Endothelial cell of umbilical vein (primary cell): ENCODE data around the gene TAF5L. TPM values are rescaled to one million over a fixed set of nuclear protein-coding genes. Genes with fewer than 3 reads are reported as not detected.

Source experiments
- BruUV-seq: library from RNA; stranded (reverse); fragments of 400-500 nt; replicated peaks from 2 replicates; lab custom pipeline; 2021; lab: Mats Ljungman, UMichigan
- CTCF ChIA-PET: fragments of 300-600, 350-600 bp; sonication (Branson Sonifier 250); formaldehyde crosslinking; loops from one replicate; lab custom pipeline; 2021; ENCODE audit warnings: antibody characterized with exemption, inconsistent platforms; lab: Charles Lee
- POLR2A ChIA-PET: fragments of 300-600, 350-600 bp; sonication (Branson Sonifier 250); formaldehyde crosslinking; loops from one replicate; lab custom pipeline; 2021; ENCODE audit warnings: antibody characterized with exemption, inconsistent platforms; lab: Charles Lee
- DNase-seq: peaks from one replicate; pipeline ENCODE4 v3.0.0-alpha.2; 2011; ENCODE audit warnings: low read depth, low spot score
- FAIRE-seq: peaks from 2 replicates; lab custom pipeline; 2011; peaks lifted over from hg19 to GRCh38; lab: Jason Lieb, UNC
- H2AFZ ChIP-seq: 2 replicates; pipeline ENCODE4 v1.6.0; 2012; ENCODE audit warnings: low read depth, low read length, control low read depth, inconsistent platforms
- H3K27ac ChIP-seq: 2 replicates; pipeline ENCODE4 v1.5.1; 2011; ENCODE audit warnings: low read depth, mild to moderate bottlenecking, control low read depth, low read length, moderate library complexity; ENCODE audit not compliant: insufficient read depth
- H3K27me3 ChIP-seq, 2 experiments: 2 replicates each; pipeline versions ENCODE4 v1.6.0 to v1.6.1; 2011; ENCODE audit warnings: low read length in 2 of 2, mixed read lengths in 1 of 2; ENCODE audit not compliant: control insufficient read depth in 2 of 2, insufficient read depth in 2 of 2
- H3K36me3 ChIP-seq, 2 experiments: 2 replicates in 1 of 2; 3 replicates in 1 of 2; pipeline ENCODE4 v1.5.1; 2011; ENCODE audit warnings: low read length in 2 of 2, mild to moderate bottlenecking in 1 of 2, moderate library complexity in 1 of 2; ENCODE audit not compliant: control insufficient read depth in 2 of 2, insufficient read depth in 2 of 2; ENCODE audit errors: extremely low read depth in 1 of 2
- H3K4me1 ChIP-seq: 3 replicates; pipeline ENCODE4 v1.5.1; 2011; ENCODE audit warnings: mild to moderate bottlenecking, low read length; ENCODE audit not compliant: control insufficient read depth, insufficient read depth; ENCODE audit errors: extremely low read depth
- H3K4me2 ChIP-seq: 2 replicates; pipeline ENCODE4 v1.6.1; 2011; ENCODE audit warnings: low read length, control low read depth, mixed read lengths; ENCODE audit not compliant: insufficient read depth
- H3K4me3 ChIP-seq, 3 experiments: fragments of 200-600 bp in 1 of 3; sonication (generic), shearing (Covaris generic) in 1 of 3; replicated peaks in 1 of 3; 2 replicates each; pipeline ENCODE4 v1.5.1; 2011 to 2016; ENCODE audit warnings: control low read depth in 3 of 3, low read length in 3 of 3, mild to moderate bottlenecking in 2 of 3, inconsistent platforms in 1 of 3, low read depth in 1 of 3, moderate library complexity in 1 of 3; ENCODE audit not compliant: insufficient read depth in 1 of 3
- H3K79me2 ChIP-seq: 2 replicates; pipeline ENCODE4 v1.6.0; 2012; ENCODE audit warnings: low read length, inconsistent platforms; ENCODE audit not compliant: control insufficient read depth, insufficient read depth
- H3K9ac ChIP-seq: replicated peaks from 2 replicates; pipeline ENCODE3; 2011; ENCODE audit warnings: low read length, control low read depth; ENCODE audit not compliant: insufficient read depth; ENCODE audit errors: extremely low read depth
- H3K9me1 ChIP-seq: replicated peaks from 3 replicates; pipeline ENCODE4 v1.6.0; 2011; ENCODE audit warnings: mild to moderate bottlenecking, low read length; ENCODE audit not compliant: control insufficient read depth, insufficient read depth; ENCODE audit errors: extremely low read depth
- H3K9me3 ChIP-seq: replicated peaks from 2 replicates; pipeline ENCODE4 v1.5.1; 2012; ENCODE audit warnings: low read length, inconsistent platforms; ENCODE audit not compliant: control insufficient read depth, insufficient read depth
- H4K20me1 ChIP-seq: replicated peaks from 2 replicates; pipeline ENCODE3; 2011; ENCODE audit warnings: mild to moderate bottlenecking, low read length; ENCODE audit not compliant: control insufficient read depth, insufficient read depth; ENCODE audit errors: extremely low read depth
- EZH2 ChIP-seq: IDR thresholded peaks from 2 replicates; pipeline ENCODE4 v1.6.1; 2012; ENCODE audit warnings: borderline replicate concordance, low read depth, mild to moderate bottlenecking, moderate library complexity, low read length, inconsistent platforms; ENCODE audit not compliant: severe bottlenecking
- FOS ChIP-seq: IDR thresholded peaks from 2 replicates; pipeline ENCODE4 v1.6.1; 2011; ENCODE audit warnings: mild to moderate bottlenecking, low read length, moderate library complexity, borderline replicate concordance; ENCODE audit not compliant: insufficient read depth
- GATA2 ChIP-seq: IDR thresholded peaks from 2 replicates; pipeline ENCODE4 v1.7.0; 2011; ENCODE audit warnings: low read depth, mild to moderate bottlenecking, moderate library complexity, mixed read lengths, low read length; ENCODE audit not compliant: insufficient read length, insufficient read depth
- JUN ChIP-seq: IDR thresholded peaks from 2 replicates; pipeline ENCODE4 v1.6.1; 2011; ENCODE audit warnings: borderline replicate concordance, low read depth; ENCODE audit not compliant: insufficient read length, insufficient read depth
- MYC ChIP-seq: IDR thresholded peaks from one replicate; pipeline ENCODE4 v1.6.1; 2011; ENCODE audit warnings: mild to moderate bottlenecking, low read depth, low read length
- POLR2A ChIP-seq: IDR thresholded peaks from 2 replicates; pipeline ENCODE4 v1.6.1; 2012; ENCODE audit warnings: low read depth, mild to moderate bottlenecking, control low read depth, low read length
- POLR2AphosphoS5 ChIP-seq: IDR thresholded peaks from 2 replicates; pipeline ENCODE4 v1.6.1; 2012; ENCODE audit warnings: low read depth, mild to moderate bottlenecking, control low read depth, low read length, moderate library complexity; ENCODE audit not compliant: insufficient read depth
- dilution Hi-C: fragments of 300-500 bp; cut with MboI; formaldehyde crosslinking; loops from one replicate; pipeline ENCODE4 v1.15.0; 2019; ENCODE audit warnings: low sequenced_read_pairs; ENCODE audit not compliant: extremely low pct_ligation_motif_present
- intact Hi-C: fragments of 100-400 bp; cut with micrococcal nuclease; formaldehyde crosslinking; loops from one replicate; pipeline ENCODE4 v1.10.0; 2022
- polyA plus RNA-seq, 4 experiments: library from polyadenylated mRNA; depleted of rRNA in 3 of 4; stranded (reverse) in 3 of 4; unstranded in 1 of 4; fragments of >200 nt; gene quantifications; 2 replicates each; pipeline versions ENCODE4 v1.2.1 to v1.2.3, GENCODE V29; 2011 to 2012; ENCODE audit warnings: missing spikeins in 1 of 4
- total RNA-seq: library from RNA; stranded (reverse); gene quantifications from 2 replicates; pipeline ENCODE4 v1.2.3, GENCODE V29; 2021
- TF ChIP-seq, protein P1 (sequence below), 2 donors: IDR thresholded peaks; 1 replicate in 1 of 2; 2 replicates in 1 of 2; pipeline ENCODE4 v1.5.1; 2011; ENCODE audit warnings: low read length in 2 of 2, mild to moderate bottlenecking in 2 of 2, moderate library complexity in 2 of 2, control low read depth in 1 of 2, inconsistent platforms in 1 of 2, low read depth in 1 of 2; ENCODE audit not compliant: insufficient read depth in 1 of 2; ENCODE audit errors: extremely low read depth in 1 of 2
- TF ChIP-seq, protein P2 (sequence below): IDR thresholded peaks from 2 replicates; pipeline ENCODE4 v1.6.1; 2011; ENCODE audit not compliant: insufficient read depth, insufficient read length

TAF5L gene
- total and polyA plus RNA-seq, 2 donors (not counting 3 experiments of a cell fraction or from before 2014, with no cell fraction given) = 21.1 to 24.8 TPM

DNA sequence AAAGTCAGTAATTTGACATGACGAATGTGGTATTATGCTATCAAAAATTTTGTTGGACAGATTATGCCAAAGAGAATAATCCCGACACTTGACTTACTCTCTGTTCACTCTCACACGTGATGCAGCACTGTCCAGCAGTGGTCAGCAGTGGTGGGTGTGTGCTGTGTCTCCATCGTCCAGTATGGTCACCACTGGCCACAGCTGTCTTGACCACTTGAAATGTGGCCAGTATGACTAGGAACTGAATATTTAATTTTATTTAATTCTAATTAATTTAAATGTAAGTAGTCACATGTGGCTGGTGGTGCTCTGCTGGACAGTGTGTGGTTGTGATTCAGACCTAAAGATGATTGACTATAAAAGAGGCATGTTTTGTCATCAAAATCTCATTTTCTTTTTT, 24.1 kb upstream of the TAF5L start:
- CTCF ChIA-PET = interaction anchor here (1.5 to 2.2 kb wide), 2 partner anchors 11 kb away, joined by 5 to 6 read pairs; no protein-coding TSS in a partner anchor
- TF ChIP-seq POLR2AphosphoS5 (no peak), JUN (no peak), MYC (no peak), EZH2 (no peak), GATA2 (no peak), FOS (no peak), POLR2A (no peak)
- TF ChIP-seq, protein P1, sequence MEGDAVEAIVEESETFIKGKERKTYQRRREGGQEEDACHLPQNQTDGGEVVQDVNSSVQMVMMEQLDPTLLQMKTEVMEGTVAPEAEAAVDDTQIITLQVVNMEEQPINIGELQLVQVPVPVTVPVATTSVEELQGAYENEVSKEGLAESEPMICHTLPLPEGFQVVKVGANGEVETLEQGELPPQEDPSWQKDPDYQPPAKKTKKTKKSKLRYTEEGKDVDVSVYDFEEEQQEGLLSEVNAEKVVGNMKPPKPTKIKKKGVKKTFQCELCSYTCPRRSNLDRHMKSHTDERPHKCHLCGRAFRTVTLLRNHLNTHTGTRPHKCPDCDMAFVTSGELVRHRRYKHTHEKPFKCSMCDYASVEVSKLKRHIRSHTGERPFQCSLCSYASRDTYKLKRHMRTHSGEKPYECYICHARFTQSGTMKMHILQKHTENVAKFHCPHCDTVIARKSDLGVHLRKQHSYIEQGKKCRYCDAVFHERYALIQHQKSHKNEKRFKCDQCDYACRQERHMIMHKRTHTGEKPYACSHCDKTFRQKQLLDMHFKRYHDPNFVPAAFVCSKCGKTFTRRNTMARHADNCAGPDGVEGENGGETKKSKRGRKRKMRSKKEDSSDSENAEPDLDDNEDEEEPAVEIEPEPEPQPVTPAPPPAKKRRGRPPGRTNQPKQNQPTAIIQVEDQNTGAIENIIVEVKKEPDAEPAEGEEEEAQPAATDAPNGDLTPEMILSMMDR (IDR thresholded peaks at IDR 0.05; ENCODE audit: extremely low read depth in 1 of 2, insufficient read depth in 1 of 2, low read depth in 1 of 2, low read length in 2 of 2) = no peak
- TF ChIP-seq, protein P2, sequence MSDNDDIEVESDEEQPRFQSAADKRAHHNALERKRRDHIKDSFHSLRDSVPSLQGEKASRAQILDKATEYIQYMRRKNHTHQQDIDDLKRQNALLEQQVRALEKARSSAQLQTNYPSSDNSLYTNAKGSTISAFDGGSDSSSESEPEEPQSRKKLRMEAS = no peak
- no peak overlapping the region for H3K27ac ChIP-seq
- no peaks in the 10 kb centered on the region for H3K27me3 ChIP-seq
- POLR2A ChIA-PET = no interaction called here
- intact Hi-C loops (no loop called here), dilution Hi-C loops (no loop called here)
- peaks cover 12 to 17% of the 10 kb centered on the region in 2 experiments for H3K36me3 ChIP-seq
- DNase-seq (no peak), FAIRE-seq (no peak)
- H4K20me1 ChIP-seq = no peaks in the 10 kb centered on the region
- H3K4me2 ChIP-seq = no peak overlapping the region
- H3K4me3 ChIP-seq = no peak overlapping the region
- H3K4me1 ChIP-seq = no peaks in the 10 kb centered on the region
- no peaks in the 10 kb centered on the region for H3K9me3 ChIP-seq
- no peaks in the 10 kb centered on the region for H3K79me2 ChIP-seq
- no peak overlapping the region for H3K9ac ChIP-seq
- no peaks in the 10 kb centered on the region for H3K9me1 ChIP-seq
- BruUV-seq = no TSS peak
- no peak overlapping the region for H2AFZ ChIP-seq
